ENCODE results near the gene SLC8A1.
"Not testable (repeated sequence)": the region's sequence is repeated elsewhere in the genome, so short reads cannot be mapped to it uniquely, and the experiment has no call there.

SLC8A1 gene

DNA sequence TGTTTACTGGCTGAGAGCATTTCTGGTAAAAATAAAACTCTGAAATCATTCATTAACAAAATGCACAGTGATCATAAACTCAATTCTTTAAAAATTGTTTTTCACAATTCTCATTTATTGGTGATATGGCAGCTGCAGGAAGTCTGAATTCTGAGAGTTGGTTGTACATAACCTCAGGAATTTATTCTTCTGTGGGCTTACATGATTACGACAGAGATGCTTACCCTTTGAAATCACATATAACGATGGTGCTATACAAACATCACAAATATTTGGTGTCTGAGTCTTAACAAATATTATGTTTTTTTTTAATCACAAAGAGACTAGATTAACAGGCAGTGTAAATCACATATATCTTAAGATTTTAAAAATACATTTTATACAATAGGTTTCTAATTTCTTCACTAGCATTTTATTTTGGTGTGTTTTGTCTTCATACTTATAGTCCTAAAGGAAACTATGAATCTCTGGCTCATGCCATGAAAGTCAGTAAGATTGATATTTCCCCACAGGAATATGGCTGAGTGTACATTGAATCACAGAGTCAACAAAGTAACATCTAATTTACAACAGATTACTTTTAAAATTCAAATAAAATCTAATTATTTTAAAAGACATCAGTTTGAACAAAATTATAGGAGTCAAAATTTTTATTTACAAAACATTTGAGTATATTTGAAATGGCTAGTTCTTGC is 354.1 kb downstream of the SLC8A1 start:
- DNase-seq, result no peak

DNA sequence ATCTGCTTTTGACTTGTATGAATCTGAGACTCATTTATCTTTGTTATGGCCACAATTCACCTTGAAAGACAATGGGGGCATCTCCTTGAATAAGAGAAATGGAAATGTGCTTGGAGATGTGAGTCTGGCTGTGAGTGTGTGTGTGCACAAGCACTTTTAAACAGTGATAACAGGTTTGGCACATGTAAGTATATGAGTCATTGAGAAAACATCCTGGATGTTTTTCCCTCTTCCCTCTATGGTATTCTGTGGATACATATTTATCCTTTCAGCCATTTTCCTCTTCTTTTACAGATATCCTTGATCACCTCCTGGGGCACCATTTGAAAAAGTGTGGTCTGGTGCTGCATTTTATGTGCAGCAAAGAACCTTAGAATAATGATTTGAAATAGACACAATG is 355.5 kb downstream of the SLC8A1 start:
- DNase-seq, result no peak

DNA sequence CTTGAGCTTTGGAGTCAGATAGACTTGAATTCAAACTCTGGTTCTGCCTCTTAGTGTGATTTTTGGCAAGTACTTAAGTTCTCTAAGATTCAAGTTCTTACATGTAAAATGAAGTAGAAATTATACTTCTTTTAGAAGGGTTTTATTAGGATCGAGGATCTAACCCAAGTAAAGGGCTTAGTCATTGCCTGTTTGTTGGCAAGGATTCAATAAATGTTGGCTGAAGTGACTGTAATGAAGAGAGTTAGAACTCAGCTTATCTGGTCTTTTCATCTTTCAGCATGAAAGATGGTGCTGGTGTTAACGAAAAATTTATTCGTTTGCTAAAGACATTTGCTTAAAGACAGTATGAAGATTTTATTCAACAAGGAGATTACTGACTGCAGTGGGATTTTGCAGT is 356.9 kb downstream of the SLC8A1 start:
- no peak for DNase-seq

DNA sequence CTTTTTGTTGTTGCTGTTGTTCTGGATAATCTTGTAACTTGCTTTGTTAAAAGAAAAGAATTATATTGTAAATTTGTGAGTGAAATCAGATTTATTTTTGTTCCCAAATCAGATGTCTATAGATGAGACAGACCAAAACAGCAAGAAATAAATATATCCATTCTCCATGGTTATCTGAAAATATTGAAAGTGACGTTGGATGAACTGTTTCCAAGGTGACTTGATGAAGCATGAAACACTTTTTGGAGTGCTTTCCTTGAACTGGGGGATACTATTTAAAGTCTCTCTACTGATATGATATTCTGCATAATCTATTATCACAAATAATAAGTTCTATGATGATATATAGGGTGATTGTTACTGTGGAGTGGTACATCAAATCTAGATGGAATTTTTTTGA is 357.4 kb downstream of the SLC8A1 start:
- DNase-seq, result no peak

DNA sequence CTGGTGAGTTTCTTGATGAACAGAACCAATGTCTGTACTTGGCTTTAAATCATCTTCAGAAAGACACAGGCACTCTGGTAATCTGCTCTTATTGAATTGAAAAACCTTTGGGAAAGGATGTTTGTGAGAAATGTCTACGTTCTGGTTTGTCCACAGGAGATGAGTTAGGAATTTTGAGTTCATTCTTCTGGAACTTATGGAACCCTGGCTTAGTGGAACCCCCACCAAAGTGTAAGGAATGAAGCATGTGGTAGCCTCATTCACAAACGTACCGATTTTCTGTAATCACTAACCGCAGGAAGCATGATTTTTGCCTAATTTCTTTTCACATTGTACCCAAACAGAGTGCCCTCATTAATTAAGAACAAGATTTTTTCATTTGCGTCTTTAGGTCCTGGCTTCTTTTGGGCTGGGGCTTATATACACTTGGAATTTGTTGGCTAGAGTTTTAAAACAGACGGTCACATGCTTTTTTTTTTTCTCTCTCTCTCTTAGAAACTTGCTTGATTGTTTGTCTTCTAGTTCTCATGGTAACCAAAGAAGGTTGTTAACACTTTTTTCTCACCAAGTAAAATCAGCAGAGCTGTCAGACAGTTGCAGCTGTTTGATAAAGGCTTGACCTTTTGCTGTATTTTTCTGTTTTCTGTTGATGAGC is 358.7 kb downstream of the SLC8A1 start:
- DNase-seq, result no peak

DNA sequence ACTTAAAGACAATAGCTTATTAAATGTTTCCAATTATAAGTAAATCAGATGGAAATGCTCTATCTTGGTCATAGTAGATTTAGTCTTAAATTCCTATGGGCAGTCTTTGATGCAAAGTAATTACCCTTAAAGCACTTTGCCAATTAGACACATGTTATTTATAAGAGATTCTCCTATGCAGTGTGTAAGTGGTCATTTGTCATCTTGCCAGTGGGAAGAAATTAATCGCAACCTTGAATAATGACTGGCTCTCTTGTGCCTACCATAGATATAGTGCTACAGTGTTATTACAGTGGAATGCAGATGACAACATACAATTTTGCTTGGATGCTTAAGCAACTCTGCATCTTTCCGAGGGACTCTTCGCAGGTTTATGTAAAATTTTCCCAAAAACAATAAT is 361.8 kb downstream of the SLC8A1 start:
- no peak for DNase-seq

DNA sequence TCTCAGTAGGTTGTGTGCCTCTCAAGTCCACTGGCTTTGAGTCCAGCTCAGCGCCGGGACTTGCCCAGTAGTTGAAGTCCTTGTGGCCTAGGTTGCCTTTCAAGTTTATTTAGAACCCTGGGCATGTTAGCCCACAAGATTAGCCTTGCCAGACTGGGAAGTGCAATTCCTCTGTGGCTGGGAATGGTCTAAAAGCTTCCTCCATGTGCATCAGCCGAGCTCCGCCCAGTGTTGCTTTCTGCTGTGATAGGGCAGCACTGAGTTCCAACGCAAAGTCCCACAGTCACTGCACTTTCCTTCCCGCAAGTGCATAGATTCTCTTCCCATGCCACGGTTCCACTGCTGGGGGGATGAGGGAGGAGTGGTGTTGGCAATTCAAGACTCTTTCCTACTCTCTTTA is 364.0 kb downstream of the SLC8A1 start:
- DNase-seq, result no peak

DNA sequence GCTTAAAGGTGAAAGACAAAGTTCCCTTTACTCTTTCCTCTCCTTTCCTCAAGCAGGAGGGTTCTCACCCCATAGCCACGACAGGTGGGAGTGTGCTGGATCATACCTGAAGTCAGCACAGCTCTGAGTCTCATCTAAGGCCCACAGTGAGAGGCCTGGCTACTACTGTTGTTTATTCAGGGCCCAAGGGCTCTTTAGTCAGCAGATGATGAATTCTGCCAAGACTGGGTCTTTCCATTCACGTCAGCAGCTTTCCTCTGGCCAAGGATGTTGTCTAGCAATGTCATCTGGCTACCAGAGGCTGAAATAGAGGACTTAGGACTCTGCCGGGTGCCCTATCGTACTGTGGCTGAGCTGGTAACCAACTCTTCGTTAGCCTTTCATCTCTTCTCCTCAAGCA is 364.5 kb downstream of the SLC8A1 start:
- no peak for DNase-seq

DNA sequence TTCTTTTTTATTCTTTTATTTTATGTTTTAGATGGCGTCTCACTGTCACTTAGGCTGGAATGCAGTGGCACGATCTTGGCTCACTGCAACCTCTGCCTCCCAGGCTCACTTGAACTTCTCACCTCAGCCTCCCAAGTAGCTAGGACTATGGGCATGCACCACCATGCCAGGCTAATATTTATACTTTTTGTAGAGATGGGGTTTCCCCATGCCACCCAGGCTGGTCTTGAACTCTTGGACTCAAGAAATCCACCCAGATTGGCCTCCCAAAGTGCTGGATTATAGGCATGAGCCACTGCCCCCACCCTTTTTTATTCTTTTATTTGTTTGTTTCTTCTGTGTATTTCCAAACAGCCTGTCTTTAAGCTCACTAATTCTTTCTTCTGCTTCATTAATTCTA is 366.1 kb downstream of the SLC8A1 start:
- DNase-seq, result no peak

DNA sequence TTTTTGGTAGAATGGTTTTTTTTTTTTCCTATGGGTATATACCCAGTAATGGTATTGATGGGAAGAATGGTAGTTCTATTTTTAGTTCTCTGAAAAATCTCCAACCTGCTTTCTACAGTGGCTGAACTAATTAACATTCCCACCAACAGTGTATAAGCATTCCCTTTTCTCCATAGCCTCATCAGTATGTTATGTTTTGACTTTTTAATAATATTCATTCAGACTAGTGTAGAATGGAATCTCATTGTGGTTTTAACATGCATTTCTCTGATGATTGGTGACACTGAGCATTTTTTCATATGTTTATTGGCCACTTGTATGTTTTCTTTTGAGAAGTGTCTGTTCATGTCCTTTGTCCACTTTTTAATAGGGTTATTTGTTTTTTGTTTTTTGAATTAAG is 378.6 kb downstream of the SLC8A1 start:
- not testable (repeated sequence) for DNase-seq

DNA sequence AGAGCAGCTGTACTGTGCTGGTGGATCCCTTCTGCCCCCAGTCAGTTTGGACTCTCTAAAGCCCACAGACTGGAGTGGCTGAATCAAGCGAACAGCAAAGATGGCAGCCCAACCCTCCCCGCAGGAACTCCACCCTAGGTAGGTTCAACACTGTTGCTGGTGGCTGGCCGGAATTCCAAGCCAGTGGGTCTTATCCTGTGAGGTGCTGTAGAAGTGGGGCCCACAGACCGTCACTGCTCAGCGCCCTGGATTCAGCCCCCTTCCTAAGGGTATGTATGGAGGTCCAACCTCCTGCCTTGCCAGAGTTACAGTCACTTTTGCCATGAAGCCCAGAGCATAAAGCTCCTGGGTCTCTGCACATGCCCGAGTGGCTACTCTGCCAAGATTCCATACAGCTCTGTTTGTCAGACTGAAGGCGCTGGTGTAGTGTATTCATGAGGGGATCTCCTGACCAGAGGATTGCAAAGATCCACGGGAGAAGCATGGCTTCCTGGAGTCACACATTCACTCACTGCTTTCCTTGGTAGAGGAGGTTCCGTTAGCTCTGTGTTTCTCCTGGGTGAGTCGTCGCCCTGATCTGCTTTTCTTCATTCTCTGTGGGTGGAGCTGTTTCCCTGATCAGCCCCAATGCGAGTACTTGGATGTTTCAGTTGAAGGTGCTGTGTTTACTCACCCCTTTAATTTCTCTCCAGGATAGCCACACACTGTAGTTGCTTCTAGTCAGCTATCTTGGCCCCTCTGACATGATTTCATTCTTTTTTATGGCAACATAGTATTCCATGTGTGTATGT is 379.3 kb downstream of the SLC8A1 start:
- no peak for DNase-seq

DNA sequence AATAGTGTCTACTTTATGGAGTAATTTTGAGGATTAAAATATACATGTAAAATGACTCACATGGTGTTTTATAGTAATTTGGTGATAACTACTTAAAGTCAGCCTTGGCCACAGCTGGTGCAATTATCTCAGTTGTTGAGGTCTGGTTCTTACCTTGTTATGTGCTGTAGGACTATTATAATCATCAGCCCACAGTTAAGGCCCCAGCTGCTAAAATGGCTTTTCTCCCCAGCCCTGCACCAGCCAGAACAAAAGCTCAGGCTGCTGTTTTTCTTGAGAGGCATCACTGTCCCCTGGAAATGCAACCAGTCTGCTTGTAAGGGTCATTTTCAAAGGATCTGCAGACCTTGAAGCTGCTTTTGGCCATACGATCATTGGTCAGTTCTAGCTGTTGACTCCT is 389.5 kb downstream of the SLC8A1 start:
- DNase-seq, result no peak

DNA sequence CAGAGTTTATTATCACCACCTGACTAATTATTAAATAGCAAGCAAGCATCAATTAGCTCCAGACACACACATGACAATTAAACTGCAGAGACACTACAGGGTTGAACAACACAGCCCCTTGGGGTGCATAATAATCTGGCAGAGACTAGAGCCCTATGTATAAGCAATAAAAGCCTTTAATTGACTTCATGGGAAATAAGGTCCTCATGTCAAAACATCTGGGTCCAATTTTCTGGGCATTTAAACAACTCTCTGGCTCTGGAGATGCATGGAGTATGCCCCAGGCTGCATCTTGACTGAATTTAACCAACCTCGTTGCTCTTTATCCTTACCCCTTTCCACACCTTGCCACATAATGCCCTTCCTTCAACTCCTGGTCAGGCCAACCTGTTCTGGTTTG is 402.1 kb downstream of the SLC8A1 start:
- DNase-seq, result no peak

DNA sequence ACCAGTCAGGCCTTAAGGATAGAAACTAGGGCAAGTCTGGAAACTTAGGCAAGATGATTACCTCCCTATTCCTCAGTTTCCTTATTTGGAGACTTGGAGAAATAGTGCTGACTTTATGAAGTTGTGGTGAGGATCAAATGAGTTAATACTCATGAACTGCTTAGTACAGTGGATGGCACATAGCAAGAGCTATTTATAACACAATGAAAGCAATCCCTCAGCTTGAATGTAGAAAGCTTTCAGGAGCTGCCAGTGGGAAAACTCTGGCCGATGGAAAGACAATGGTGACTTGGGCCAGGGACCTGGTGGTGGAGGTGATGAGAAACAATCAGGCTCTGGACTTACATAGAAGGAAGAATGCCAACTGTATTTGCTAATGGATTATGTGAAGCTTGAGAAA is 403.4 kb downstream of the SLC8A1 start:
- DNase-seq, result no peak

DNA sequence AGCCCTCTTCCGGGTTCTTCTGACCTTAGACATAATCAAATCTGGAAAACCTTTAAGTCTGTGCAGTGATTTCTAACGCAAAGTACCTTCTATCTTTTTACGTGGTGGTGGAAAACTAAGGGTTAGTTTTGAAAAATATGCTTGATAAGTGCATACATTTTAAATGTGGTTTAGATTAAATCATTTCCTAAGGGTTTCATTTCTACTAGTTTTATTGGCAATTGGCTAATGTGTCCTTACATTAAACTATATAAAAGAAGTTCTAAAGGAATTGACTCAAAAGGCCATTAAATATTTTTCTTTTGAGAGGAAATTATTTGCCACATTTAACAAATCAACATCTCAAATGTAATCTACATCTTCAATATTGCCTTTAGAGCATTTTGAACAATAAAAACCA is 404.5 kb downstream of the SLC8A1 start:
- no peak for DNase-seq
